Measurements from ENCODE around the gene AOPEP. TPM values are rescaled to one million over a fixed set of nuclear protein-coding genes. Genes with fewer than 3 reads are reported as not detected.

AOPEP gene
- polyA plus RNA-seq, 3 donors = 22.9 to 42.5 (median 31.5) TPM

- 59 to 72% (median 71%) methylated on average over 18 of the region's 18 CpGs for WGBS, 3 donors
- no peak overlapping the region for H3K27ac ChIP-seq (ENCODE audit: low read depth, low read length)
These were observed 350.7 kb downstream of the AOPEP start for GRCh38 chr9:95077053-95077765.

- 61 to 85% (median 81%) methylated on average over 17 of the region's 17 CpGs for WGBS, 3 donors
- H3K27ac ChIP-seq (ENCODE audit: low read depth, low read length) = no peak overlapping the region
These were observed 351.4 kb downstream of the AOPEP start for GRCh38 chr9:95077766-95078370.

GRCh38 chr9:95078511-95078910, 352.0 kb downstream of the AOPEP start:
- 60 to 94% (median 87%) methylated on average over 12 of the region's 12 CpGs for WGBS, 3 donors
- no peak overlapping the region for H3K27ac ChIP-seq (ENCODE audit: low read depth, low read length)

- 23 to 75% (median 74%) methylated on average over 6 of the region's 6 CpGs for WGBS, 3 donors
- H3K27ac ChIP-seq (ENCODE audit: low read depth, low read length) = no peak overlapping the region
These were observed 352.4 kb downstream of the AOPEP start for GRCh38 chr9:95078939-95079338.

GRCh38 chr9:95079461-95079860, 353.0 kb downstream of the AOPEP start:
- H3K27ac ChIP-seq (ENCODE audit: low read depth, low read length) = no peak overlapping the region
- WGBS, 3 donors = 83 to 95% (median 92%) methylated on average over 10 of the region's 10 CpGs

GRCh38 chr9:95080961-95081647, 354.6 kb downstream of the AOPEP start:
- no peak overlapping the region for H3K27ac ChIP-seq (ENCODE audit: low read depth, low read length)
- WGBS, 3 donors = 83 to 90% (median 88%) methylated on average over 20 of the region's 20 CpGs

GRCh38 chr9:95081998-95082397, 355.5 kb downstream of the AOPEP start:
- H3K27ac ChIP-seq (ENCODE audit: low read depth, low read length) = no peak overlapping the region
- WGBS, 3 donors = 78 to 93% (median 90%) methylated on average over 19 of the region's 19 CpGs

GRCh38 chr9:95082401-95083084, 356.0 kb downstream of the AOPEP start:
- WGBS, 3 donors = 71 to 93% (median 88%) methylated on average over 18 of the region's 18 CpGs
- no peak overlapping the region for H3K27ac ChIP-seq (ENCODE audit: low read depth, low read length)

GRCh38 chr9:95083086-95083768, 356.7 kb downstream of the AOPEP start:
- WGBS, 3 donors = 94 to 95% (median 94%) methylated on average over 39 of the region's 39 CpGs
- H3K27ac ChIP-seq (ENCODE audit: low read depth, low read length) = no peak overlapping the region

- WGBS, 3 donors = 80 to 89% (median 81%) methylated on average over 19 of the region's 19 CpGs
- no peak overlapping the region for H3K27ac ChIP-seq (ENCODE audit: low read depth, low read length)
These were observed 357.9 kb downstream of the AOPEP start for GRCh38 chr9:95084254-95084934.

GRCh38 chr9:95085036-95085770, 358.7 kb downstream of the AOPEP start:
- H3K27ac ChIP-seq (ENCODE audit: low read depth, low read length) = no peak overlapping the region
- WGBS, 3 donors = 68 to 93% (median 90%) methylated on average over 29 of the region's 29 CpGs

GRCh38 chr9:95085861-95086563, 359.5 kb downstream of the AOPEP start:
- WGBS, 3 donors = 57 to 94% (median 91%) methylated on average over 40 of the region's 40 CpGs
- no peak overlapping the region for H3K27ac ChIP-seq (ENCODE audit: low read depth, low read length)

- WGBS, 3 donors = 73 to 95% (median 86%) methylated on average over 8 of the region's 8 CpGs
- H3K27ac ChIP-seq (ENCODE audit: low read depth, low read length) = no peak overlapping the region
These were observed 360.1 kb downstream of the AOPEP start for GRCh38 chr9:95086564-95086955.

- WGBS, 3 donors = 63 to 86% (median 84%) methylated on average over 9 of the region's 9 CpGs
- H3K27ac ChIP-seq (ENCODE audit: low read depth, low read length) = no peak overlapping the region
These were observed 361.3 kb downstream of the AOPEP start for GRCh38 chr9:95087659-95088242.

GRCh38 chr9:95088421-95089161, 362.1 kb downstream of the AOPEP start:
- 85 to 91% (median 87%) methylated on average over 22 to 26 of the region's 26 CpGs for WGBS, 3 donors
- no peak overlapping the region for H3K27ac ChIP-seq (ENCODE audit: low read depth, low read length)

All from adipose tissue (tissue), 3 donors.